HG03354 (cell line): ENCODE results near the gene MAP3K5.

Experiments used
- ATAC-seq: cut with Tn5 transposase; IDR thresholded peaks from one replicate; pipeline ENCODE4 v1.9.1; 2021; ENCODE audit warnings: mild to moderate bottlenecking; ENCODE audit not compliant: unreplicated experiment, poor library complexity, severe bottlenecking

The MAP3K5 gene

GRCh38 chr6:136535017-136535765 is 257.1 kb downstream of the MAP3K5 start:
- ATAC-seq = no peak

DNA sequence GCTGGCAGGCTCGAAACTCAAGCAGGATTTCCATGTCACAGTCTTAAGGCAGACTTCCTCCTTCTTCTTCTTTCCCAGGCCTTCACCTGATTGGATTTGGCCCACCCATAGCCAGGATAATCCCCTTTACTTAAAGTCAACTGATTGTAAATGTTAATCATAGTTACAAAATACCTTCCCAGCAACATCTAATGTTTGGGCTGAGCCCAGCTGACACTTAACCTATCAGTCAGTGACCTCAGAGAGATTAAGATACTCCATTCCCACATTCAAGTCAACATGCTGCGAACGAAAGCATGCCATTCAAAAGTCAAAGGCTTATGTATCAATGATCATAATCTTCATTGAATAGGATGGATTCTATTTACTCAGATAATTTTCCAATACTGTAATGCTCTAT is 258.0 kb downstream of the MAP3K5 start:
- no peak for ATAC-seq

DNA sequence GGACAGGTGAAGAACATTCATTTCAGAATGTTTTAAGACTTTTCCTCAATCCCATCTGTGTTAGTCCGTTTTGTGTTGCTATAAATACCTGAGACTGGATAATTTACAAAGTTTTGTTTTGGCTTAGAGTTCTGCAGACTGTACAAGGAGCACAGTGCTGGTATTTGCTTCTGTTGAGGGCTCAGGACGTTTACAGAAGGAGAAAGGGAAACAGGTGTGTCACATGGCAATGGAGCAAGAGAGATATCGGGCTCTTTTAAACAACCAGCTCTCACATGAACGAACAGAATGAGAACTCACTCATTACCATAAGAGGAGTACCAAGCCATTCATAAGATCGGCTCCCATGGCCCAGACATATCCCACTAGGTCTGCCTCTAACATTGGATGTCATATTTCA is 258.8 kb downstream of the MAP3K5 start:
- no peak for ATAC-seq

DNA sequence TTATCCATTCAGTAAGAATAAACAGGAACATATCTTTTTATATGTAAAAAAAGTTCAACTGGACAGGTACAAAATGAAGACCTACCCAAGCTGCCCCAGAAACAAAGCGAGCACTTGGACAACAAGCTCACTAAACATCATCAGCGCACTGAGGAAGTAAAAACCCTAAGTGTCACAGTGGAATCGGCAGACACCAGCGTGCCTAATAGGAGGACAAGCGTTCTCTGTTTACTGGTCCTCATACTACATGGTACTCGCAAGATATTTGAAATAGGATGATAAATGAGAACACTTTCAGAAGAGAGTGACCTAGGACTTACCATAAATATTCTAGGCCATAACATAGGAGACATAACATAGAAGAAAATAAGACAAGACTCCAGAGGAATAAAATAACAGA is 260.2 kb downstream of the MAP3K5 start:
- no peak for ATAC-seq

DNA sequence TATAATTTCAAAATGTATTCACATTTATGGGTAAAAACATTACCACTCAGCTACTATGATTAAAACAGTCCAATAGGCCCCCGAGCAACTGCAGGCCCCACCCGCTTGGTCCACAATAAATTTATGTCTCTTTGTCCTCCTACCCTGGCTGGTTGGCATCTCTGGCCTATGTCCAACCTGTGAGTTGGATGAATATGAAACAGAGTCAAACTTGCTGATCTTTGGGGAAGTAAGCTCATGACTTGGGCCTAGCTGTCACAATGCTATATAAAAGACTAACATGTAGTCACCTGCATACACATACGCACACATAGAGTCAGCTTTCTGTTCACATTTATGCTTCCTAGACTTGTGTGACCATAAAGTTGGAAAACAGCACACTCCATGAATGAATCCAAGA is 262.6 kb downstream of the MAP3K5 start:
- no peak for ATAC-seq

GRCh38 chr6:136528477-136528876 is 263.8 kb downstream of the MAP3K5 start:
- no peak for ATAC-seq

DNA sequence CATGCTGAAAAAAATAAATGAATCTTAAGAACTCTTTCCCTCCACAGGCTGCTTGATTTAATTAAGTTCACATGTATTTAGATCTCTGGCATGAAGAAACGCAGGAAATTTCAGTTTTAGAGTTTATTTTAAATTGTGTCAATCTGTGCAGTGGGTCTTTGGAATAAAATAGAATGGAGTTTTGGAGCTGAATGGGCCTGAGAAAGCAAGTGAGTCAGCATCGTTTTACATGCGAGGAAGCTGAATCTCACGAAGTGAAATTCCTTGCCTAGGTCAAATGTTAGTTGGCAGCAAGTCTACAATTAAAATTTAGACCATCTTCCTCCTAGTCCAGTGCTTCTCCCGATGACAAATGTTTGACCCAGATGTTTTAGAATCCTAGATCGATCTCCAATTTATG is 264.4 kb downstream of the MAP3K5 start:
- no peak for ATAC-seq

DNA sequence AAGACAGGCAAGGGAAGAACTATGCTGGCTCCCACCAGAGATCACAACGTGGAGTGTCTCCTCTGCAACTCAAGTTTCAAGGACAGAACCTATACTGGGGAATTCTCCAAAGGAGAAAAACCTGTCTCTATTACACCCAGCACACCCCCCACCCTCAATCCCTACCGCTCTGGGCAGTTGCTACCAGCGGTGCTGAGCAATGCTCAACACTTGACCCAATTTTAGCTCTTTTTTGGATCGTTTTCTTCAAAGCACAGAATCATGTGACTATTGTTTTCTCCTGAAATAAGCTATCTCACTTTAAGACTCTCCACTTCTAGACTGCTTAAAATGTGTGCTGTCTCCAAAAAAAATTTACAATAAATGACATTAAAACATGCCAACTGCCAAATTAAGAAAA is 265.3 kb downstream of the MAP3K5 start:
- no peak for ATAC-seq

DNA sequence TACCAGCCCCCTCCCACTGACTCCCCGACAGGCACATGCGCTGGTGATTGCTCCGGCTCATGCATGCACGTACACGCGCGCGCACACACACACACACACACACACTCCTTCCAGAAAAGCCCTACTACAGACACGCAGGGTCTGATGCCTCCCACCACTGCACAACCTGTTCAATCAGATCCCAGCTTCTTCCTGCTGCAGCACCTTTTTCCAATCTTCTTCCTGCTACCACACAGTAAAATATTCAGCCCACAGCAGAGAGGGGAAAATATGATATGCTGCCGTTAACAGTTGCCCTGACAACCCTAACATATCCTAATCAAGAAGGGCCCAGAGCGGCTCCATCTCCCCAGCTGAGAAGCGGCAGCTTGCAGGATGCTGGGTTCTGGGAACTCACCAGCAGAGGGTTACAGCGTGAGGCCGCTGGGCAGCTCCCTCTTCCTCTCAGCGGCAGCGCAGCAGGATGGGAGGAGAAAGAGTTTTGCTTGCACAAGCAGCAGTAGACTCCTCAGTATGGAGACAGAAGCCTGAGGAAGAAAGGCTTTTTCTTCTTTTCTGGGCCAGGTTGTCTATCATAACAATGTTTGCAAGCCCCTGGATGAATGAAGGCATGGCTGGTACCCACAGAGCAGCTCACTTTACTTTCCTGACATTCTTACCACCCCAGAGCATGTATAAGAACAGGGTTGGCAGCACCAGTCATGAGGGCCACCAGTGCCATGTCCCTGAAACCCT is 265.9 kb downstream of the MAP3K5 start:
- peak; percentile 65 for ATAC-seq

GRCh38 chr6:136525586-136526195 is 266.6 kb downstream of the MAP3K5 start:
- ATAC-seq = no peak

DNA sequence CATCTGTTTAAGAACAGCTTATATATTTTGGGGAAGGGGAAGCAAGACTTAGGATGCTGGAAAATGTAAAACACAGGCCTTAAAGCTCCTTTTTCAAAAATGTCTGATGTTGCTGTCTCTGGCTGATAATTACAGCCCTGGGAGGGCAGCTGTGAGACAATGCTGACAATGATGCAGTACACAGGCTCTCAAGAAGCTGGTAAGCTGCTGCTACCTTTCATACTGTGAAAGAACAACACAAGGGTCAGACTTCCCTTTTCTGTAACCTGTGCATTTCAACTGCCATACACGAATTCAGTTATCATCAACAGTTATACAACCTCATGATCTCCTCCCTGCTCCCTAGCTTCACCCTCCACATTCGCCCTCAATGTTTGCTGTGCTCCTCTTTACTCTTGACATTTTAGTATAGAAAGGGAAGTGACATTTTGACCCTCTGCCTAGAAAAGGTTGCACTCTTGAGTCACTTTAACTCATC is 267.3 kb downstream of the MAP3K5 start:
- ATAC-seq = no peak

DNA sequence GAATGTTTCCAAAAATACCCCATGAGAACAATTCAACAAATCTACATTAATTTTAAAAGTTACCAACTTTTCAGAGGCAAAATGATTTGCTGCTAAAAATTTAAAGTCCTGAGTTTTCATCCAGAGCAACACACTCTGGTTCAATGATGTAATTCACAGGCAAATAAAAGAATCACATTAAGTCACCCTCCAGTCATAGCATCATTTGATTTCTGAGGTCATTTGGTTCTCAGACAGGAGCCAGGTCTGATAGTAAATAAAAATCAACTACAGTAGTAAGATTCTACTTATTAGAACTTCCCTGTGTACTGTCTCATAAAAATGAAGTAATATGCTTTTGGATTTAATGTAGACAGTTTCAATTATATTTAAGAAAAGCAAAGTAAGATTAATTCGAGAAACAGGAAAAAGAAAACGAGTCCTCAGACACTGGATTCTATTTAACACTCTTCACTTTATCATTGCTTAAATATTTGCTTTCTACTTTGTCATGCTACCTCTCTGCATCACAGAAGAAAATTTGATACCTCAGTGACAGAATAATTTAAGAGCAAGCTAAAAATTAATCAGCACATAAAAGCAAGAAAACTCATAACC is 267.8 kb downstream of the MAP3K5 start:
- ATAC-seq = no peak

- no peak for ATAC-seq
Measured at GRCh38 chr6:136523196-136523595, 269.1 kb downstream of the MAP3K5 start.

DNA sequence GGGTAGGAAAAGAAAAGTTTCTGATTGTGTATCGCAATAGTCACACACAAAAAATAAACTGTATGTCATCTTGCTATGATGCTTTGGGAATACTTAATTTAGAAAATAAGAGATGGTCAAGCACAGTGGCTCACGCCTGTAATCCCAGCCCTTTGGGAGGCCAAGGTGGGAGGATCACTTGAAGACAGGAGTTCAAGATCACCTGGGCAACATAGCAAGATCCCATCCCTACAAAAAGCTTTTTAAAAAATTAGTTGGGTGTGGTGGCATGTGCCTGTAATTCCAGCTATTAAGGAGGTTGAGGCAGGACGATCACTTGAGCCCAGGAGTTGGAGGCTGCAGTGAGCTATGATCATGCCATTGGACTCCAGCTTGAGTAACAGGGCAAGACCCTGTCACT is 269.6 kb downstream of the MAP3K5 start:
- ATAC-seq = no peak

DNA sequence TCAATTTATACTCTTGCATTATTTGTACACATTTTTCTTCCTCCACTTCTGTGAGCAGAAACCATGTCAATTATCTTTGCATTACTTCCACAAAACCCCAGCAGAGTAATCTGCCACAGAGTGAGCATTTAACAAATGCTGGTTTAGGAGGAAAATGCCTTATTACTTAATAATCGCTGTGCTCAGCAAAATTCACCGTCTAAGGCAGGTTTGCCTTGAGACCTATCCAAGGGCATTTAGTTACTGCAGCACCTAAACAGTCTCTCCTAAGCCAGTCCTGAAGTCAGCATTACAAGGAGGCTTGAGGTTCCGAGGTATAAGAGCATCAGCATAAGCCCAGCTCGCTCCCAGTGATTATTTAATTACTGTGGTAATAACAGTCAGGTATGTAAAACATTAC is 270.4 kb downstream of the MAP3K5 start:
- ATAC-seq = no peak

- ATAC-seq = no peak
Measured at GRCh38 chr6:136521427-136521826, 270.9 kb downstream of the MAP3K5 start.

- no peak for ATAC-seq
Measured at GRCh38 chr6:136520517-136520916, 271.8 kb downstream of the MAP3K5 start.

DNA sequence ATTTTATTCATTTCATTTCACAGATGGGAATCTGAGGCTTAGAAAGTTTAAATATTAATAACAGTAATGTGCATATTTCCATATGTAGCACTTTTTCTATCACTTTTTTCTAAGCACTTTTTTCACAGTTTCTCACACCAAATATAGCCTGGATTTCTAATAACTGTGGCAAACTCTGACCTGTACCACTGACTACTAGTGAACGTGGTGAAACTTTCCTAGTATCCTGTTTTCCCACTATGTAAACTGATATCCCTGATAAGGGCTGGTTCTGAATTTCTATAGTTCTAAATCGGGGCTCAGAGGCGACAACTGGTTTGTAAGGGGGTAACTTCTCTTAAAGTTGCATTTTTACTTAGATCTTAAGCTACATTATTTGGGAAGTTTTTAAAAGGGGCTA is 274.7 kb downstream of the MAP3K5 start:
- no peak for ATAC-seq

DNA sequence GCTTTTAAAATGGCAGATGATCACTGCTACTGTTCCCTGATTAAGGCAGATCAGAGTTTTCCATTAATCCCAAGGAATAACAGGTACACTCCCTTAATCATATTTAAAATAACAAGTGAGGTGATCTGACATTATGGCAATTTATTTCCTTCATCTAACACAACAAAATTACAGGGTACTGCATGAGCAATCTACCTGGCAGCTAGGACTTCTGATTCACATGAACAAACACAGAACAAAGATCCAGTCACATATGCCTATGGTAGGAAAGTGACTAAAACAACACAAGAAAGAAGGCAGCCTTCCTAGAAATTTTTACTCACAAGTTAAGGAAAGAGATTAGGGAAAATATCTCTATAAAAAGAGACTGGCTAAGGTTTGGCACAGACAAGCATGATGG is 275.3 kb downstream of the MAP3K5 start:
- no peak for ATAC-seq

DNA sequence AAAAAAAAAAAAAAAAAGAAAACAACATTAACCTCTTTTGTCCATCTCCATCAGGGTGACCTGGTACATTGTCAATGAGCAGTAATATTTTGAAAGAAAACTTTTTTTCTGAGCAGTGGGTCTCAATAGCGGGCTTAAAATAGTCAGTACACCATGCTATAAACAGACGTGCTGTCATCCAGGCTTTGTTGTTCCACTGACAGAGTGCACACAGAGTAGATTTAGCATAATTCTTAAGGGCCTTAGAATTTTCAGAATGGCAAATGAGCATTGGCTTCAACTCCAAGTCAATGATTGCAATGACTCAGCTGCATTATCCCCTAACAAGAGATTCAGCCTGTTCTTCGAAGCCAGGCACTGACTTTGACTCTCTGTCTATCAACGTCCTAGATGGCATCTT is 277.7 kb downstream of the MAP3K5 start:
- no peak for ATAC-seq

GRCh38 chr6:136511926-136512325 is 280.4 kb downstream of the MAP3K5 start:
- ATAC-seq = no peak
